ENCODE data around the gene YWHAQ. TPM values are rescaled to one million over a fixed set of nuclear protein-coding genes. Genes with fewer than 3 reads are reported as not detected.

YWHAQ gene
- total and polyA plus RNA-seq, 9 of the 15 experiments (the other 6 are each of a cell fraction or from before 2014, with no cell fraction given), result 63.1 to 359 (median 203) TPM

DNA sequence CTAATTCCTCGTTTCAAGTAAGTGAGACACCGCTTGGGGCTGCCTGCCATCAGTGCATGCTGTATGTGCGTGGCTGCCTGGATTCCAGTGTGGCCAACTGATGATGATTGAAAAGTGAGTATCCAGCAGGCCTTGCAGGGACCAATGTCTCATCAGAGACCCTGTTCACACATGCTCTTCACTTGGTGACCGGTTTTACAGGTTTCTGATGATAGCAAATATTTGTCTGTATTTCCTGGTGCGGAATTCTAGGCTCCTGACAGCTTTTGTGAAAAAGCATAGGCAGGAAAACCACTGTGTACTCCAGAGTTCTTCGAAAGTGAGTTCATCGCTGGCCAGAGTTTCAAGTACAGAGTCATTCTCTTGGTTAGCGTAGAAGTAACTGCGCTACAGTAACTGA, 13.8 kb upstream of the YWHAQ start:
- H3K27ac ChIP-seq (ENCODE audit: extremely low read depth, low read depth, low read length), result no peak overlapping the region
- FAIRE-seq, result no peak
- CTCF ChIA-PET (ENCODE audit: low intra/inter-chr PET ratio), result no interaction called here

DNA sequence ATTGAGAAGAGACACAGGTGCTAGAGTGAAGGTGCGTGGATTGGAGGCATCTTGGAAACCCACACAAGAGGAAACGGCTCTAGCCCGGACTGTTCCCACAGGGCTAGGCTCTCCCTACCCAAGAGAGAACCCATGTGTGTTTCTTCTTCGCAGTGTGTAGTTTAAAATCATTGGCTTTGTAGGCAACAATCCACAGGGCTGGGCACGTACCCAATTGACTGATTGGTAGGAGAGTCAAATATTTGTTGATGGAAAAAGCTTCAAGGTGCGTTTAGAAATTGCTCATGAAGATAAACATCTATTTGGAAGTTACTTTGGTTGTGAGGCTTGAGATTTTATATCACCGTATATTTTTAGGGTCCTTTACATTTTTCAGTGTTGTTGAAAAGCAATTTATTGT, 13.2 kb upstream of the YWHAQ start:
- 41% methylated on average over 7 of the region's 7 CpGs for WGBS (ENCODE audit: insufficient coverage, low coverage, missing lambda C conversion rate)
- BruUV-seq (replicated peaks), result no TSS peak
- Histone ChIP-seq H3K9me1 (ENCODE audit: control insufficient read depth, insufficient read depth, low read length) (no peaks in the 10 kb centered on the region), H3K36me3 (ENCODE audit: control insufficient read depth, insufficient read depth, low read length) (no peaks in the 10 kb centered on the region), H2AFZ (ENCODE audit: low read depth, low read length) (no peak overlapping the region), H3K4me2 (ENCODE audit: insufficient read depth, low read length) (no peak overlapping the region), H3K27me3 (ENCODE audit: control insufficient read depth in 2 of 2, insufficient read depth in 2 of 2, low read length in 2 of 2) (peaks cover 24 to 48% of the 10 kb centered on the region in 2 experiments; a peak in 4 of 5 replicates), H3K79me2 (ENCODE audit: control insufficient read depth, insufficient read depth, low read length) (no peaks in the 10 kb centered on the region), H3K9me3 (replicated peaks; ENCODE audit: control insufficient read depth, insufficient read depth, low read depth, low read length) (no peaks in the 10 kb centered on the region), H3K9ac (ENCODE audit: insufficient read depth in 1 of 2, low read depth in 2 of 2, low read length in 2 of 2) (no peak overlapping the region), H3K27ac (ENCODE audit: extremely low read depth, low read depth, low read length) (no peak overlapping the region), H3K4me3 (no peak overlapping the region), H4K20me1 (replicated peaks; ENCODE audit: control insufficient read depth, insufficient read depth, low read length) (0 out of 2 replicates have a peak, but pooled peaks cover 4% of the 10 kb centered on the region), H3K4me1 (replicated peaks in 1 of 2; ENCODE audit: control insufficient read depth in 2 of 2, insufficient read depth in 2 of 2, low read length in 2 of 2) (peaks cover 21% of the 10 kb centered on the region in 2 experiments; a peak in 4 of 5 replicates)
- POLR2A ChIA-PET, result interaction anchor here (1.1 kb wide), 1 partner anchor 10 kb away, joined by 3 read pairs; no protein-coding TSS in a partner anchor
- CTCF ChIA-PET (ENCODE audit: low intra/inter-chr PET ratio), result no interaction called here
- ATAC-seq (no peak), FAIRE-seq (no peak), DNase-seq (ENCODE audit: extremely low read depth in 1 of 4, low spot score in 3 of 4) (no peak)
- intact Hi-C loops (cut with micrococcal nuclease), result no loop called here
- in situ Hi-C loops (cut with MboI), result no loop called here
- TF ChIP-seq MTA1 (IDR thresholded peaks at IDR 0.05; ENCODE audit: borderline replicate concordance), result no peak
- TF ChIP-seq HNRNPL (IDR thresholded peaks at IDR 0.05; ENCODE audit: low read depth, low read length), result no peak
- TF ChIP-seq KHSRP (IDR thresholded peaks at IDR 0.05), result no peak
- no peak for TF ChIP-seq RBM22 (IDR thresholded peaks at IDR 0.05; ENCODE audit: low read depth, low read length, poor library complexity, severe bottlenecking)
- no peak for TF ChIP-seq KAT2B (IDR thresholded peaks at IDR 0.05; ENCODE audit: low read depth, low read length)
- TF ChIP-seq CREBBP (IDR thresholded peaks at IDR 0.05; ENCODE audit: low read depth, low read length), result no peak
- no peak for TF ChIP-seq E2F6 (IDR thresholded peaks at IDR 0.05; ENCODE audit: borderline replicate concordance in 1 of 2, extremely low read depth in 1 of 2, insufficient read depth in 1 of 2, insufficient read length in 1 of 2, low read depth in 1 of 2, low read length in 1 of 2, poor library complexity in 1 of 2, severe bottlenecking in 1 of 2)

More for the DNA sequence above, 13.8 kb upstream of the YWHAQ start:
- in situ Hi-C loops (cut with MboI), result no loop called here
- no peaks in the 10 kb centered on the region for H3K9me3 ChIP-seq (replicated peaks; ENCODE audit: control insufficient read depth, insufficient read depth, low read depth, low read length)
- WGBS (ENCODE audit: insufficient coverage, low coverage, missing lambda C conversion rate), result 55% methylated on average over 9 of the region's 9 CpGs
- BruUV-seq (replicated peaks), result no TSS peak
- H4K20me1 ChIP-seq (replicated peaks; ENCODE audit: control insufficient read depth, insufficient read depth, low read length), result 0 out of 2 replicates have a peak, but pooled peaks cover 5% of the 10 kb centered on the region
- no peak overlapping the region for H2AFZ ChIP-seq (ENCODE audit: low read depth, low read length)
- H3K4me2 ChIP-seq (ENCODE audit: insufficient read depth, low read length), result no peak overlapping the region
- no peaks in the 10 kb centered on the region for H3K9me1 ChIP-seq (ENCODE audit: control insufficient read depth, insufficient read depth, low read length)
- no peak overlapping the region for H3K9ac ChIP-seq (ENCODE audit: insufficient read depth in 1 of 2, low read depth in 2 of 2, low read length in 2 of 2)
- ATAC-seq, result no peak
- H3K4me3 ChIP-seq, result no peak overlapping the region
- POLR2A ChIA-PET, result no interaction called here
- no peak for TF ChIP-seq HDAC3 (IDR thresholded peaks at IDR 0.05; ENCODE audit: borderline replicate concordance, partially characterized antibody)
- no peak for TF ChIP-seq ZNF583 (CRISPR knock-in tag; IDR thresholded peaks at IDR 0.05)
- TF ChIP-seq LCOR (CRISPR knock-in tag; IDR thresholded peaks at IDR 0.05), result no peak
- no peak for TF ChIP-seq EWSR1 (IDR thresholded peaks at IDR 0.05; ENCODE audit: borderline replicate concordance, low read depth, partially characterized antibody)
- DNase-seq (ENCODE audit: extremely low read depth in 1 of 4, low spot score in 3 of 4), result no peak
- intact Hi-C loops (cut with micrococcal nuclease), result no loop called here
- peaks cover 27 to 52% of the 10 kb centered on the region in 2 experiments; a peak in 4 of 5 replicates for H3K27me3 ChIP-seq (ENCODE audit: control insufficient read depth in 2 of 2, insufficient read depth in 2 of 2, low read length in 2 of 2)
- no peaks in the 10 kb centered on the region for H3K79me2 ChIP-seq (ENCODE audit: control insufficient read depth, insufficient read depth, low read length)
- peaks cover 15% of the 10 kb centered on the region in 2 experiments; a peak in 4 of 5 replicates for H3K4me1 ChIP-seq (replicated peaks in 1 of 2; ENCODE audit: control insufficient read depth in 2 of 2, insufficient read depth in 2 of 2, low read length in 2 of 2)
- no peaks in the 10 kb centered on the region for H3K36me3 ChIP-seq (ENCODE audit: control insufficient read depth, insufficient read depth, low read length)

Data from K562 (cell line).